ENCODE results near the gene TMEM69.
"Not testable (repeated sequence)": the region's sequence is repeated elsewhere in the genome, so short reads cannot be mapped to it uniquely, and the experiment has no call there.

The TMEM69 gene

DNA sequence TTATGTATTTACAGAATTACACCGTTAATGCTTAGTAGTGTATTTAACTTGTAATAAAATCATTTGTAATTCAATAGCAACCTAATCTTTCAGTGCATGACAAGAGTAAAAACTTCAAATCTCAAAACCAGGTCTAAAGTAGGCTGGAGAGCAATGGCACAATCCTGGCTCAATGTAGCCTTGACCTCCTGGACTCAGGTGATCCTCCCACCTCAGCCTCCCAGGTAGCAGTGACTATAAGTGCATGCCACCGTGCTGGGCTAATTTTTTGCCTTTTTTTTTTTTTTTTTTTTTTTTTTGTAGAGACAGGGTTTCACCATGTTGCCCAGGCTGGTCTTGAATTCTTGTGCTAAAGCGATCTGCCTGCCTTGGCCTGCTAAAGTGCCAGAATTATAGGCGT, 51.2 kb downstream of the TMEM69 start:
- no peak for DNase-seq (ENCODE audit: low spot score)

DNA sequence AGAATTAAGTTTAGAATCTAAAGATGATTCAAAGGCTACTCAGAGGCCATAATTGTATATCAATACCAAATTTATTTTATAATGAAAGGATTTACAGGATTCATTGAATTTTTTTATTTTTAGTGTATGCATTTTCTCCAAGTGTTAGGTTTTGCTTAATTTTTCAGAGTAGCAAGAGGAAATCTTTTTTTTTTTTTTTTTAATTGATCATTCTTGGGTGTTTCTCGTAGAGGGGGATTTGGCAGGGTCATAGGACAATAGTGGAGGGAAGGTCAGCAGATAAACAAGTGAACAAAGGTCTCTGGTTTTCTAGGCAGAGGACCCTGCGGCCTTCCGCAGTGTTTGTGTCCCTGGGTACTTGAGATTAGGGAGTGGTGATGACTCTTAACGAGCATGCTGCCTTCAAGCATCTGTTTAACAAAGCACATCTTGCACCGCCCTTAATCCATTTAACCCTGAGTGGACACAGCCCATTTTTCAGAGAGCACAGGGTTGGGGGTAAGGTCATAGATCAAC, 51.7 kb downstream of the TMEM69 start:
- not testable (repeated sequence) for DNase-seq (ENCODE audit: low spot score)

Measured in germinal center (tissue), 1 donor.